Activated CD8-positive, alpha-beta T cell treated with anti-CD3 and anti-CD28 coated beads for 36 hours (primary cell): ENCODE measurements around the gene KRT32. TPM values are rescaled to one million over a fixed set of nuclear protein-coding genes. Genes with fewer than 3 reads are reported as not detected.

Source experiments
- ATAC-seq: fragments of 200-7000 bp; cut with Tn5 transposase; one replicate; pipeline ENCODE4 v1.10.0; 2021; ENCODE audit warnings: mild to moderate bottlenecking, moderate library complexity
- CTCF ChIA-PET: fragments of 350-600 bp; sonication (Branson Sonifier 250); formaldehyde crosslinking; loops from one replicate; lab custom pipeline; 2021; ENCODE audit warnings: antibody characterized with exemption; lab: Charles Lee
- POLR2A ChIA-PET: fragments of 350-600 bp; sonication (Branson Sonifier 250); formaldehyde crosslinking; loops from one replicate; lab custom pipeline; 2021; ENCODE audit warnings: antibody characterized with exemption; lab: Charles Lee
- DNase-seq: peaks from one replicate; pipeline ENCODE4 v3.0.0-alpha.2; 2020
- H3K27ac Mint-ChIP-seq: one replicate; pipeline ENCODE4 v1.8.0; 2021; ENCODE audit warnings: mild to moderate bottlenecking, mixed read lengths
- H3K27me3 Mint-ChIP-seq: one replicate; pipeline ENCODE4 v1.8.0; 2021; ENCODE audit warnings: mixed read lengths
- H3K36me3 Mint-ChIP-seq: one replicate; pipeline ENCODE4 v1.8.0; 2021; ENCODE audit warnings: low read depth, mixed read lengths
- H3K4me1 Mint-ChIP-seq: one replicate; pipeline ENCODE4 v1.8.0; 2021; ENCODE audit warnings: low read depth, mixed read lengths
- H3K4me3 Mint-ChIP-seq: one replicate; pipeline ENCODE4 v1.8.0; 2021; ENCODE audit warnings: mild to moderate bottlenecking, moderate library complexity, mixed read lengths
- H3K9me3 Mint-ChIP-seq: one replicate; pipeline ENCODE4 v1.8.0; 2021; ENCODE audit warnings: mixed read lengths
- intact Hi-C: fragments of 100-400 bp; cut with micrococcal nuclease; formaldehyde crosslinking; loops from one replicate; pipeline ENCODE4 v1.10.0; 2022
- total RNA-seq, 2 experiments: library from RNA; stranded (reverse); gene quantifications; one replicate each; pipeline ENCODE4 v1.2.3, GENCODE V29; 2021
- TF ChIP-seq, protein P1 (sequence below): fragments of 200-600 bp; IDR thresholded peaks from one replicate; pipeline ENCODE4 v1.8.0; 2022; ENCODE audit warnings: antibody characterized with exemption, mild to moderate bottlenecking

The KRT32 gene
- total RNA-seq, 2 experiments from 2014 or later: not detected

DNA sequence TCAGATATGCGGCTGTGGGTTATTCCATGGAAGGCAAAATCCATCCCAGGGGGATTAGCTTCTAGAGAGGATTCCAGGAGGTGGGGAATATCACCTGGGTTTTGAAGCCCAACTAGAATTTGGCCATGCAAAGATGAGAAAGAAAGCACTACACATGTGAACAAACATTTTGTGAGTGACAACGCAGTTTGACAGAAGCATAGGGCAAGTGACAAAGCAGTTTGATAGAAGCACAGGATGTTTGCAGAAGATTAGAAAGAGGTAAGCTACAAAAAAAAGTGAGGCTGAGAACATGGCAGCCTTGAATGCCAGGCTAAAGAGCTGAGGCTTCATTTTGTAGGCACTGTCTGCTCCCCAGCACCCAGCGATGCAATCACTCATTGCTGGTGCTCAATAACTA, 14.1 kb downstream of the KRT32 start:
- ATAC-seq (no peak), DNase-seq (no peak)
- TF ChIP-seq, protein P1, sequence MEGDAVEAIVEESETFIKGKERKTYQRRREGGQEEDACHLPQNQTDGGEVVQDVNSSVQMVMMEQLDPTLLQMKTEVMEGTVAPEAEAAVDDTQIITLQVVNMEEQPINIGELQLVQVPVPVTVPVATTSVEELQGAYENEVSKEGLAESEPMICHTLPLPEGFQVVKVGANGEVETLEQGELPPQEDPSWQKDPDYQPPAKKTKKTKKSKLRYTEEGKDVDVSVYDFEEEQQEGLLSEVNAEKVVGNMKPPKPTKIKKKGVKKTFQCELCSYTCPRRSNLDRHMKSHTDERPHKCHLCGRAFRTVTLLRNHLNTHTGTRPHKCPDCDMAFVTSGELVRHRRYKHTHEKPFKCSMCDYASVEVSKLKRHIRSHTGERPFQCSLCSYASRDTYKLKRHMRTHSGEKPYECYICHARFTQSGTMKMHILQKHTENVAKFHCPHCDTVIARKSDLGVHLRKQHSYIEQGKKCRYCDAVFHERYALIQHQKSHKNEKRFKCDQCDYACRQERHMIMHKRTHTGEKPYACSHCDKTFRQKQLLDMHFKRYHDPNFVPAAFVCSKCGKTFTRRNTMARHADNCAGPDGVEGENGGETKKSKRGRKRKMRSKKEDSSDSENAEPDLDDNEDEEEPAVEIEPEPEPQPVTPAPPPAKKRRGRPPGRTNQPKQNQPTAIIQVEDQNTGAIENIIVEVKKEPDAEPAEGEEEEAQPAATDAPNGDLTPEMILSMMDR: no peak
- H3K27ac Mint-ChIP-seq: no peak overlapping the region
- intact Hi-C loops: no loop called here
- H3K4me3 Mint-ChIP-seq: no peak overlapping the region
- no peaks in the 10 kb centered on the region for H3K4me1 Mint-ChIP-seq
- CTCF ChIA-PET: interaction anchor here (1.1 to 2.1 kb wide), 2 partner anchors 10 to 12 kb away, joined by 3 to 6 read pairs; no protein-coding TSS in a partner anchor
- no peaks in the 10 kb centered on the region for H3K9me3 Mint-ChIP-seq
- POLR2A ChIA-PET: no interaction called here
- no peaks in the 10 kb centered on the region for H3K36me3 Mint-ChIP-seq
- peaks cover 1% of the 10 kb centered on the region for H3K27me3 Mint-ChIP-seq

DNA sequence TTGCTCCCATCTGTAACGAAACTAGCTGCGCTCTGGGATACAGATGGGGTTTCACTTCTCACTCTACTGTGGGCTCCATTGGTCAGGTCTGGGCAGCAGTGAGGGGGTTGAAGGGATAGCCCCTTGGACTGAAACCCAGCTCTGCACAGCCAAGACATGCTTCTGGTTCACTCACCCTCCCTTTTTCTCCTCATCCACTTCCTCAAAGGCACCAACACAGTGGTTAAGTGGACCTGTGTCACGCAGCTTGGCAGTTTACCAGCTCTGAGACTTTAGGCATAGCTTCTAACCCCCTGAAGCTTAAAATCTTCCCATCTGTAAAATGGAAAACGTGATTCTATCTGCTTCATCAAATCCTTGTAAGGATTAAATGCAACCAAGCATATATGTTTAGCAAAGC, 14.9 kb downstream of the KRT32 start:
- no peak for DNase-seq
- ChIA-PET POLR2A (no interaction called here), CTCF (interaction anchor here (1.1 to 2.1 kb wide), 2 partner anchors 11 kb away, joined by 3 to 6 read pairs; no protein-coding TSS in a partner anchor)
- TF ChIP-seq, protein P1: no peak
- H3K27me3 Mint-ChIP-seq: peaks cover 1% of the 10 kb centered on the region
- intact Hi-C loops: no loop called here
- H3K27ac Mint-ChIP-seq: no peak overlapping the region
- no peaks in the 10 kb centered on the region for H3K36me3 Mint-ChIP-seq
- H3K4me1 Mint-ChIP-seq: no peaks in the 10 kb centered on the region
- no peaks in the 10 kb centered on the region for H3K9me3 Mint-ChIP-seq
- H3K4me3 Mint-ChIP-seq: no peak overlapping the region
- no peak for ATAC-seq

DNA sequence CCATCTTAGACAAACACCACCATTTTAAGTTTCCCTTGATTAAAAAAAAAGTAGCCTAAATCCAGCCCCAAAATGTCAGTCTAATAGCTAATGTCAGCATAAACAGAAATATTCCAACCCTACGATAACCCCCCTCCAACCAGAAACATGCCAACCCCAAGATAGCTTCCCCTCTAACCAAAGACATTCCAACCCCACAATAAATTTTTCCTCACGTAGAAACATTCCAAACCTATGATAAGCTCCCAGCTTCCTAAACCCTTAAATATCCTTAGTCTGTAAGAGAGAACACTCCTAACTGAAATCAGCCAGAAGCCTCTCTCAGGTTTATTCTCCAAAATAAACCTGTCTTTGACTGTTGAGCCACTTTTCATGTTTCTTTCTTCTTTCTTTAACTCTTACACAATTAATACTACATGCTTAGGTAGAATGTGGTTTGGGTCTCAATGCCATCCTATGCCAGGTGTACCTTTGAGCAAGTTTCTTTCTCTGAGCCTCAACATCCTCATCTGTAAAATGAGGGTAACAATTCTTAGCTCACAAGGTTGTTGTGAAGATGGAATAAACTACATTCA, 15.9 kb downstream of the KRT32 start:
- Mint-ChIP-seq H3K27me3 (peaks cover 1% of the 10 kb centered on the region), H3K4me3 (no peak overlapping the region), H3K4me1 (no peaks in the 10 kb centered on the region), H3K27ac (no peak overlapping the region), H3K9me3 (no peaks in the 10 kb centered on the region), H3K36me3 (no peaks in the 10 kb centered on the region)
- ChIA-PET POLR2A (no interaction called here), CTCF (interaction anchor here (2.1 kb wide), 1 partner anchor 10 kb away, joined by 6 read pairs; no protein-coding TSS in a partner anchor)
- ATAC-seq: no peak
- no peak for DNase-seq
- TF ChIP-seq, protein P1: no peak
- intact Hi-C loops: no loop called here

DNA sequence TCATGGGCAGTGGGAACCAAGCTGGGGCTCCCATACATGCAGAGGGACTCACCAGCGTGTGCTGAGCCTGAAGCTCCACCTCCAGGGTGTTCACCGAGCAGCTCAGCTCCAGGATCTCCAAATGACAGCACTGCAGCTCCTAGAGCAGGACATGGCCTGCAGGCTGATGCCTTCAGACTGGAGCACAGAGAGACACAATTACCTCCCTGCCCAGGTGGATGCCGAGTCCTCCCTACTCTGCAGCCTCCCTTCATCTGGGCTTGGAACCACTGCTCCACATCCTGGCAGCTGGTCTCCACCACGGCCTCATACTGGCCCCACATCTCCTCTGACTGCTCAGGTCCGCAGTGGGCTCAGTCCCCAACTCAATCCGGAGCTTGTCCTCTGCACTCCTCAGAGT, 18.2 kb downstream of the KRT32 start:
- POLR2A ChIA-PET: no interaction called here
- TF ChIP-seq, protein P1: no peak
- Mint-ChIP-seq H3K27me3 (peaks cover 5% of the 10 kb centered on the region), H3K36me3 (no peaks in the 10 kb centered on the region), H3K9me3 (no peaks in the 10 kb centered on the region), H3K4me1 (no peaks in the 10 kb centered on the region), H3K27ac (no peak overlapping the region), H3K4me3 (no peak overlapping the region)
- intact Hi-C loops: no loop called here
- ATAC-seq: no peak
- CTCF ChIA-PET: no interaction called here
- DNase-seq: no peak

DNA sequence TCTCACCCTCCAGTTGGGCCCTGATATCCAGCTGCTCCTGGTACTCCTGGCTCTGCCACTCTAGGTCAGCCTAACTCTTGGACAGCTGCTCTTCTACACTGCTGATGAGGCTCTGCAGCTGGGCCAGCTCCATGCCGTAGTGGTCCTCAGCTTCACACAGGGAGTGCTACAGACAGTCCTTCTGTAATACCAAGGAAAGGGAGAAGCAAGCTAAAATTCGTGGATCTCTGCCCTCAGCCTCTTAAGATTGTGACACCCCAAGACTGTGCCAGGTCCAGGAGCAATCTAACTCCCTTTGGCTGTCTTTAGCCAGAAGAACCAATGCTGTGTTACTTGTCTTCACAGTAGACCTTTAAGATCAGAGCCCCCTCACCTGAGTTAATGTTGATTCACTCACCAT, 18.7 kb downstream of the KRT32 start:
- no peaks in the 10 kb centered on the region for H3K9me3 Mint-ChIP-seq
- CTCF ChIA-PET: interaction anchor here (0.7 to 1.3 kb wide), 2 partner anchors 14 to 31 kb away, joined by 3 read pairs; no protein-coding TSS in a partner anchor
- no peaks in the 10 kb centered on the region for H3K4me1 Mint-ChIP-seq
- no peak for DNase-seq
- H3K4me3 Mint-ChIP-seq: no peak overlapping the region
- no peaks in the 10 kb centered on the region for H3K36me3 Mint-ChIP-seq
- H3K27me3 Mint-ChIP-seq: peaks cover 5% of the 10 kb centered on the region
- intact Hi-C loops: no loop called here
- H3K27ac Mint-ChIP-seq: no peak overlapping the region
- TF ChIP-seq, protein P1: no peak
- ATAC-seq: no peak
- POLR2A ChIA-PET: no interaction called here
